Body of pancreas (tissue), 4 donors: ENCODE measurements around the gene GMEB2. TPM values are rescaled to one million over a fixed set of nuclear protein-coding genes. Genes with fewer than 3 reads are reported as not detected.
A peak's percentile ranks its signal among the peaks of the same experiment; 100 is the strongest.

ENCODE experiments used
- ATAC-seq: fragments of 150-250 bp; one replicate; pipeline ENCODE4 v1.9.1; 2016
- DNase-seq, 4 donors: peaks; one replicate each; pipeline ENCODE4 v3.0.0-alpha.2; 2019
- H3K27ac ChIP-seq, 4 donors: fragments of 200-600 bp; sonication (generic); 1 replicate in 3 of 4; 2 replicates in 1 of 4; pipeline versions ENCODE4 v1.5.1 to v1.6.1; 2016 to 2019; ENCODE audit warnings: mild to moderate bottlenecking in 1 of 4, mixed read lengths in 1 of 4, moderate library complexity in 1 of 4
- H3K27me3 ChIP-seq, 2 donors: fragments of 200-600 bp; sonication (generic); one replicate each; pipeline ENCODE4 v1.6.0; 2016; ENCODE audit warnings: mild to moderate bottlenecking in 1 of 2
- H3K36me3 ChIP-seq, 2 donors: fragments of 200-600 bp; sonication (generic); replicated peaks in 1 of 2; 2 replicates each; pipeline ENCODE4 v1.5.1; 2016; ENCODE audit warnings: low read depth in 2 of 2; ENCODE audit not compliant: insufficient read depth in 1 of 2
- H3K4me1 ChIP-seq: fragments of 200-600 bp; sonication (generic); one replicate; pipeline ENCODE4 v1.6.0; 2016
- H3K4me3 ChIP-seq, 2 donors: fragments of 200-600 bp; sonication (generic); 1 replicate in 1 of 2; 2 replicates in 1 of 2; pipeline ENCODE4 v1.5.1; 2016 to 2019
- H3K9me3 ChIP-seq, 3 donors: fragments of 200-600 bp; sonication (generic); 1 replicate in 2 of 3; 2 replicates in 1 of 3; pipeline ENCODE4 v1.5.1; 2016
- CTCF ChIP-seq, 7 experiments: fragments of 450-650 bp in 4 of 7; fragments of 200-600 bp in 3 of 7; sonication (generic) in 3 of 7; IDR thresholded peaks; one replicate each; pipeline ENCODE4 v1.5.1; 2016 to 2019; ENCODE audit warnings: antibody characterized with exemption in 7 of 7
- POLR2A ChIP-seq, 3 donors: fragments of 450-650 bp; IDR thresholded peaks; one replicate each; pipeline ENCODE4 v1.6.1; 2016; ENCODE audit warnings: antibody characterized with exemption in 3 of 3, mild to moderate bottlenecking in 2 of 3
- WGBS, 2 donors: methylation state at CpG; one replicate each; pipeline ENCODE4 v1.1.5; 2017; 5-methylcytosine and 5-hydroxymethylcytosine counted together
- intact Hi-C: fragments of 100-400 bp; cut with DNase I; formaldehyde crosslinking; loops from one replicate; pipeline ENCODE4 v1.15.1; 2023
- total RNA-seq, 2 donors: library from RNA; depleted of rRNA; stranded (reverse); fragments of >200 nt; gene quantifications; one replicate each; pipeline ENCODE4 v1.1.0, GENCODE V29; 2016

Gene GMEB2
- total RNA-seq, 2 donors from 2014 or later, result 8.9 to 9.9 TPM

GRCh38 chr20:63553251-63553932 lies 73.5 kb downstream of the GMEB2 start:
- intact Hi-C loops, result no loop called here
- peaks cover 11% of the 10 kb centered on the region for H3K4me1 ChIP-seq
- no peaks in the 10 kb centered on the region for H3K27me3 ChIP-seq
- no peak overlapping the region for H3K27ac ChIP-seq
- 2 to 9% methylated on average over 11 to 35 of the region's 37 CpGs for WGBS, 2 donors
- H3K36me3 ChIP-seq, result no peaks in the 10 kb centered on the region
- ATAC-seq, result peak; percentile 61
- TF ChIP-seq CTCF (IDR thresholded peaks at IDR 0.05), result no peak
- no peak for TF ChIP-seq POLR2A (IDR thresholded peaks at IDR 0.05)
- no peaks in the 10 kb centered on the region for H3K9me3 ChIP-seq
- DNase-seq, result peak; percentile 68 to 81 (median 77)
- peak overlapping the region; percentile 25 to 27 for H3K4me3 ChIP-seq

- DNase-seq (no peak), ATAC-seq (no peak)
- peaks cover 0 to 4% of the 10 kb centered on the region in 2 donors for H3K27me3 ChIP-seq
- no peaks in the 10 kb centered on the region for H3K9me3 ChIP-seq
- no peak overlapping the region for H3K4me3 ChIP-seq
- no peak overlapping the region for H3K27ac ChIP-seq
- peaks cover 11% of the 10 kb centered on the region for H3K4me1 ChIP-seq
- intact Hi-C loops, result no loop called here
- WGBS, 2 donors, result 50 to 60% methylated on average over 11 to 15 of the region's 15 CpGs
- no peaks in the 10 kb centered on the region for H3K36me3 ChIP-seq
- TF ChIP-seq POLR2A (IDR thresholded peaks at IDR 0.05) (no peak), CTCF (IDR thresholded peaks at IDR 0.05) (no peak)
Observed at GRCh38 chr20:63552481-63553249, 74.2 kb downstream of the GMEB2 start.

GRCh38 chr20:63551068-63551467 lies 75.8 kb downstream of the GMEB2 start:
- WGBS, 2 donors, result 39 to 48% methylated on average over 9 of the region's 9 CpGs
- no peaks in the 10 kb centered on the region for H3K9me3 ChIP-seq
- intact Hi-C loops, result no loop called here

GRCh38 chr20:63549679-63550282 lies 77.1 kb downstream of the GMEB2 start:
- H3K4me3 ChIP-seq, result no peak overlapping the region
- H3K36me3 ChIP-seq, result no peaks in the 10 kb centered on the region
- H3K27ac ChIP-seq, result no peak overlapping the region
- peaks cover 0 to 4% of the 10 kb centered on the region in 2 donors for H3K27me3 ChIP-seq
- 76 to 94% methylated on average over 10 to 18 of the region's 18 CpGs for WGBS, 2 donors
- ATAC-seq (no peak), DNase-seq (no peak)
- TF ChIP-seq POLR2A (IDR thresholded peaks at IDR 0.05) (no peak), CTCF (IDR thresholded peaks at IDR 0.05) (no peak)
- intact Hi-C loops, result loop anchor here (10.0 kb wide), 1 partner anchor 415 kb away; the partner anchor contains the start of gene ZNF512B
- no peaks in the 10 kb centered on the region for H3K9me3 ChIP-seq
- H3K4me1 ChIP-seq, result peaks cover 11% of the 10 kb centered on the region

More at GRCh38 chr20:63551068-63551467, 75.8 kb downstream of the GMEB2 start:
- H3K36me3 ChIP-seq, result no peaks in the 10 kb centered on the region
- TF ChIP-seq CTCF (IDR thresholded peaks at IDR 0.05) (no peak), POLR2A (IDR thresholded peaks at IDR 0.05) (no peak)
- H3K4me1 ChIP-seq, result peaks cover 11% of the 10 kb centered on the region
- no peak overlapping the region for H3K4me3 ChIP-seq
- ATAC-seq, result no peak
- no peak for DNase-seq
- peaks cover 0 to 4% of the 10 kb centered on the region in 2 donors for H3K27me3 ChIP-seq
- H3K27ac ChIP-seq, result no peak overlapping the region
